GM23338 (cell line): ENCODE results near the gene SIRPA. TPM values are rescaled to one million over a fixed set of nuclear protein-coding genes. Genes with fewer than 3 reads are reported as not detected.

Source experiments
- ATAC-seq: fragments of 200-7000 bp; cut with Tn5 transposase; 3 replicates; pipeline ENCODE4 v1.9.1; 2020
- DNase-seq: peaks from one replicate; pipeline ENCODE4 v3.0.0-alpha.2; 2015; ENCODE audit warnings: low spot score
- H2AFZ ChIP-seq: fragments of 200-600 bp; sonication (generic); 2 replicates; pipeline ENCODE4 v1.8.0; 2016; ENCODE audit warnings: antibody characterized with exemption, mild to moderate bottlenecking, moderate library complexity
- H3F3A ChIP-seq: fragments of 200-600 bp; sonication (generic); replicated peaks from 2 replicates; pipeline ENCODE4 v1.8.0; 2017; ENCODE audit warnings: antibody characterized with exemption, mixed run types, low read depth
- H3K27ac ChIP-seq: fragments of 200-600 bp; sonication (generic); 2 replicates; pipeline ENCODE4 v1.6.1; 2016; ENCODE audit warnings: low read depth
- H3K27me3 ChIP-seq: fragments of 200-600 bp; sonication (generic); 2 replicates; pipeline ENCODE4 v1.8.0; 2016; ENCODE audit warnings: mild to moderate bottlenecking, mixed run types, moderate library complexity; ENCODE audit not compliant: insufficient read depth
- H3K36me3 ChIP-seq: fragments of 200-600 bp; sonication (generic); 2 replicates; pipeline ENCODE4 v1.8.0; 2016; ENCODE audit warnings: mild to moderate bottlenecking; ENCODE audit not compliant: insufficient read depth
- H3K4me1 ChIP-seq: fragments of 200-600 bp; sonication (generic); 2 replicates; pipeline ENCODE4 v1.8.0; 2016; ENCODE audit warnings: mild to moderate bottlenecking, moderate library complexity; ENCODE audit not compliant: insufficient read depth
- H3K4me2 ChIP-seq: fragments of 200-600 bp; sonication (generic); 2 replicates; pipeline ENCODE4 v1.7.1; 2017; ENCODE audit warnings: mixed run types
- H3K4me3 ChIP-seq: fragments of 200-600 bp; sonication (generic); 2 replicates; pipeline ENCODE4 v1.6.1; 2016; ENCODE audit warnings: mixed run types
- H3K79me2 ChIP-seq: fragments of 200-600 bp; sonication (generic); replicated peaks from 2 replicates; pipeline ENCODE4 v1.8.0; 2017; ENCODE audit warnings: mild to moderate bottlenecking; ENCODE audit not compliant: insufficient read depth
- H3K9me2 ChIP-seq: fragments of 200-600 bp; sonication (generic); 2 replicates; pipeline ENCODE4 v1.8.0; 2017; ENCODE audit not compliant: insufficient read depth
- H4K20me1 ChIP-seq: fragments of 200-600 bp; sonication (generic); replicated peaks from 2 replicates; pipeline ENCODE4 v1.8.0; 2017; ENCODE audit warnings: mild to moderate bottlenecking; ENCODE audit not compliant: insufficient read depth
- H3K27ac Mint-ChIP-seq: 2 replicates; pipeline ENCODE4 v1.8.0; 2020; ENCODE audit warnings: inconsistent platforms, mild to moderate bottlenecking, moderate library complexity, mixed read lengths
- H3K27me3 Mint-ChIP-seq: 3 replicates; pipeline ENCODE4 v1.8.0; 2022; ENCODE audit warnings: low read depth, mild to moderate bottlenecking, moderate library complexity, mixed read lengths, inconsistent platforms; ENCODE audit not compliant: insufficient read depth, poor library complexity
- H3K36me3 Mint-ChIP-seq: 3 replicates; pipeline ENCODE4 v1.8.0; 2021; ENCODE audit warnings: low read depth, mild to moderate bottlenecking, inconsistent platforms, moderate library complexity, mixed read lengths
- H3K4me1 Mint-ChIP-seq: 3 replicates; pipeline ENCODE4 v1.8.0; 2020; ENCODE audit warnings: mild to moderate bottlenecking, inconsistent platforms, mixed read lengths
- H3K4me3 Mint-ChIP-seq: 3 replicates; pipeline ENCODE4 v1.8.0; 2021; ENCODE audit warnings: moderate library complexity, mild to moderate bottlenecking, inconsistent platforms, mixed read lengths
- H3K9me3 Mint-ChIP-seq: 3 replicates; pipeline ENCODE4 v1.8.0; 2020; ENCODE audit warnings: moderate library complexity, mild to moderate bottlenecking, inconsistent platforms, mixed read lengths
- CREB1 ChIP-seq: fragments of 250-450 bp; sonication (Bioruptor Pico); IDR thresholded peaks from 2 replicates; pipeline ENCODE4 v1.5.0; 2020; ENCODE audit warnings: low read depth, mild to moderate bottlenecking, moderate library complexity
- CTCF ChIP-seq, 2 experiments: fragments of 200-600 bp in 1 of 2; sonication (generic) in 1 of 2; conservative IDR thresholded peaks; 2 replicates each; pipeline versions ENCODE4 v1.5.1 to v1.6.1; 2016 to 2017; ENCODE audit warnings: antibody characterized with exemption in 2 of 2, low read depth in 2 of 2, mild to moderate bottlenecking in 2 of 2, moderate library complexity in 1 of 2
- EZH2 ChIP-seq: fragments of 200-600 bp; sonication (generic); IDR thresholded peaks from one replicate; pipeline ENCODE4 v1.8.0; 2017; ENCODE audit warnings: antibody characterized with exemption, mild to moderate bottlenecking, low read depth; ENCODE audit not compliant: unreplicated experiment
- EZH2phosphoT487 ChIP-seq: fragments of 200-600 bp; sonication (generic); IDR thresholded peaks from one replicate; pipeline ENCODE4 v1.8.1; 2018; ENCODE audit warnings: antibody characterized with exemption; ENCODE audit not compliant: unreplicated experiment
- JUNB ChIP-seq: IDR thresholded peaks from one replicate; pipeline ENCODE4 v1.6.1; 2016; ENCODE audit warnings: antibody characterized with exemption; ENCODE audit not compliant: unreplicated experiment
- NANOG ChIP-seq: IDR thresholded peaks from 2 replicates; pipeline ENCODE4 v1.6.1; 2016; ENCODE audit warnings: antibody characterized with exemption, borderline replicate concordance
- POLR2AphosphoS5 ChIP-seq: IDR thresholded peaks from 2 replicates; pipeline ENCODE4 v1.6.1; 2016; ENCODE audit warnings: antibody characterized with exemption, low read depth
- STAT1 ChIP-seq: IDR thresholded peaks from one replicate; pipeline ENCODE4 v1.6.1; 2016; ENCODE audit warnings: antibody characterized with exemption; ENCODE audit not compliant: unreplicated experiment
- ZNF114 ChIP-seq: fragments of 250-450 bp; sonication (Bioruptor Pico); IDR thresholded peaks from 2 replicates; pipeline ENCODE4 v1.5.0; 2020; ENCODE audit warnings: mild to moderate bottlenecking, moderate library complexity
- ZNF331 ChIP-seq: fragments of 250-450 bp; sonication (Bioruptor Pico); IDR thresholded peaks from 2 replicates; pipeline ENCODE4 v1.5.0; 2020; ENCODE audit warnings: low read depth, mild to moderate bottlenecking, moderate library complexity
- polyA plus RNA-seq: library from polyadenylated mRNA; unstranded; fragments of >200 nt; fragmentation: Nextera tagmentation; extraction: Ambion mirVana; gene quantifications from 2 replicates; pipeline ENCODE4 v1.2.1, GENCODE V29; 2016
- total RNA-seq: library from RNA; depleted of rRNA; stranded (reverse); fragments of >200 nt; shearing (Covaris generic); gene quantifications from 2 replicates; pipeline ENCODE4 v1.2.3, GENCODE V29; 2014
- TF ChIP-seq, protein P1 (sequence below): IDR thresholded peaks from one replicate; pipeline ENCODE4 v1.6.1; 2018; ENCODE audit warnings: antibody characterized with exemption; ENCODE audit not compliant: unreplicated experiment
- TF ChIP-seq, protein P2 (sequence below): IDR thresholded peaks from 2 replicates; pipeline ENCODE4 v1.6.1; 2016; ENCODE audit warnings: antibody characterized with exemption
- TF ChIP-seq, protein P3 (sequence below): fragments of 250-450 bp; sonication (Bioruptor Pico); IDR thresholded peaks from 2 replicates; pipeline ENCODE4 v1.5.0; 2020; ENCODE audit warnings: mild to moderate bottlenecking, moderate library complexity

The SIRPA gene
- total and polyA plus RNA-seq, 2 experiments from 2014 or later, result 1.2 to 2.9 TPM

- no peak overlapping the region for H3K4me3 Mint-ChIP-seq
- Histone ChIP-seq H3F3A (no peaks in the 10 kb centered on the region), H3K4me1 (peaks cover 20% of the 10 kb centered on the region), H3K27ac (no peak overlapping the region), H3K9me2 (no peaks in the 10 kb centered on the region), H3K4me2 (peak overlapping the region; percentile 77), H2AFZ (no peak overlapping the region), H3K79me2 (no peaks in the 10 kb centered on the region), H3K4me3 (no peak overlapping the region), H3K36me3 (no peaks in the 10 kb centered on the region), H3K27me3 (peaks cover 16% of the 10 kb centered on the region), H4K20me1 (no peaks in the 10 kb centered on the region)
- H3K36me3 Mint-ChIP-seq, result no peaks in the 10 kb centered on the region
- H3K27ac Mint-ChIP-seq, result no peak overlapping the region
- DNase-seq (no peak), ATAC-seq (no peak)
- H3K4me1 Mint-ChIP-seq, result peaks cover 28% of the 10 kb centered on the region
- H3K27me3 Mint-ChIP-seq, result peaks cover 10% of the 10 kb centered on the region
- TF ChIP-seq NANOG (no peak), CREB1 (no peak), POLR2AphosphoS5 (no peak), EZH2phosphoT487 (no peak), EZH2 (no peak), ZNF331 (no peak), JUNB (no peak), ZNF114 (CRISPR knock-in tag) (no peak), STAT1 (no peak), CTCF (conservative IDR thresholded peaks at IDR 0.05; ENCODE audit: low read depth in 2 of 2) (no peak)
- TF ChIP-seq, protein P1, sequence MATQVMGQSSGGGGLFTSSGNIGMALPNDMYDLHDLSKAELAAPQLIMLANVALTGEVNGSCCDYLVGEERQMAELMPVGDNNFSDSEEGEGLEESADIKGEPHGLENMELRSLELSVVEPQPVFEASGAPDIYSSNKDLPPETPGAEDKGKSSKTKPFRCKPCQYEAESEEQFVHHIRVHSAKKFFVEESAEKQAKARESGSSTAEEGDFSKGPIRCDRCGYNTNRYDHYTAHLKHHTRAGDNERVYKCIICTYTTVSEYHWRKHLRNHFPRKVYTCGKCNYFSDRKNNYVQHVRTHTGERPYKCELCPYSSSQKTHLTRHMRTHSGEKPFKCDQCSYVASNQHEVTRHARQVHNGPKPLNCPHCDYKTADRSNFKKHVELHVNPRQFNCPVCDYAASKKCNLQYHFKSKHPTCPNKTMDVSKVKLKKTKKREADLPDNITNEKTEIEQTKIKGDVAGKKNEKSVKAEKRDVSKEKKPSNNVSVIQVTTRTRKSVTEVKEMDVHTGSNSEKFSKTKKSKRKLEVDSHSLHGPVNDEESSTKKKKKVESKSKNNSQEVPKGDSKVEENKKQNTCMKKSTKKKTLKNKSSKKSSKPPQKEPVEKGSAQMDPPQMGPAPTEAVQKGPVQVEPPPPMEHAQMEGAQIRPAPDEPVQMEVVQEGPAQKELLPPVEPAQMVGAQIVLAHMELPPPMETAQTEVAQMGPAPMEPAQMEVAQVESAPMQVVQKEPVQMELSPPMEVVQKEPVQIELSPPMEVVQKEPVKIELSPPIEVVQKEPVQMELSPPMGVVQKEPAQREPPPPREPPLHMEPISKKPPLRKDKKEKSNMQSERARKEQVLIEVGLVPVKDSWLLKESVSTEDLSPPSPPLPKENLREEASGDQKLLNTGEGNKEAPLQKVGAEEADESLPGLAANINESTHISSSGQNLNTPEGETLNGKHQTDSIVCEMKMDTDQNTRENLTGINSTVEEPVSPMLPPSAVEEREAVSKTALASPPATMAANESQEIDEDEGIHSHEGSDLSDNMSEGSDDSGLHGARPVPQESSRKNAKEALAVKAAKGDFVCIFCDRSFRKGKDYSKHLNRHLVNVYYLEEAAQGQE, result no peak
- TF ChIP-seq, protein P2, sequence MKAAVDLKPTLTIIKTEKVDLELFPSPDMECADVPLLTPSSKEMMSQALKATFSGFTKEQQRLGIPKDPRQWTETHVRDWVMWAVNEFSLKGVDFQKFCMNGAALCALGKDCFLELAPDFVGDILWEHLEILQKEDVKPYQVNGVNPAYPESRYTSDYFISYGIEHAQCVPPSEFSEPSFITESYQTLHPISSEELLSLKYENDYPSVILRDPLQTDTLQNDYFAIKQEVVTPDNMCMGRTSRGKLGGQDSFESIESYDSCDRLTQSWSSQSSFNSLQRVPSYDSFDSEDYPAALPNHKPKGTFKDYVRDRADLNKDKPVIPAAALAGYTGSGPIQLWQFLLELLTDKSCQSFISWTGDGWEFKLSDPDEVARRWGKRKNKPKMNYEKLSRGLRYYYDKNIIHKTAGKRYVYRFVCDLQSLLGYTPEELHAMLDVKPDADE, result no peak
- TF ChIP-seq, protein P3, sequence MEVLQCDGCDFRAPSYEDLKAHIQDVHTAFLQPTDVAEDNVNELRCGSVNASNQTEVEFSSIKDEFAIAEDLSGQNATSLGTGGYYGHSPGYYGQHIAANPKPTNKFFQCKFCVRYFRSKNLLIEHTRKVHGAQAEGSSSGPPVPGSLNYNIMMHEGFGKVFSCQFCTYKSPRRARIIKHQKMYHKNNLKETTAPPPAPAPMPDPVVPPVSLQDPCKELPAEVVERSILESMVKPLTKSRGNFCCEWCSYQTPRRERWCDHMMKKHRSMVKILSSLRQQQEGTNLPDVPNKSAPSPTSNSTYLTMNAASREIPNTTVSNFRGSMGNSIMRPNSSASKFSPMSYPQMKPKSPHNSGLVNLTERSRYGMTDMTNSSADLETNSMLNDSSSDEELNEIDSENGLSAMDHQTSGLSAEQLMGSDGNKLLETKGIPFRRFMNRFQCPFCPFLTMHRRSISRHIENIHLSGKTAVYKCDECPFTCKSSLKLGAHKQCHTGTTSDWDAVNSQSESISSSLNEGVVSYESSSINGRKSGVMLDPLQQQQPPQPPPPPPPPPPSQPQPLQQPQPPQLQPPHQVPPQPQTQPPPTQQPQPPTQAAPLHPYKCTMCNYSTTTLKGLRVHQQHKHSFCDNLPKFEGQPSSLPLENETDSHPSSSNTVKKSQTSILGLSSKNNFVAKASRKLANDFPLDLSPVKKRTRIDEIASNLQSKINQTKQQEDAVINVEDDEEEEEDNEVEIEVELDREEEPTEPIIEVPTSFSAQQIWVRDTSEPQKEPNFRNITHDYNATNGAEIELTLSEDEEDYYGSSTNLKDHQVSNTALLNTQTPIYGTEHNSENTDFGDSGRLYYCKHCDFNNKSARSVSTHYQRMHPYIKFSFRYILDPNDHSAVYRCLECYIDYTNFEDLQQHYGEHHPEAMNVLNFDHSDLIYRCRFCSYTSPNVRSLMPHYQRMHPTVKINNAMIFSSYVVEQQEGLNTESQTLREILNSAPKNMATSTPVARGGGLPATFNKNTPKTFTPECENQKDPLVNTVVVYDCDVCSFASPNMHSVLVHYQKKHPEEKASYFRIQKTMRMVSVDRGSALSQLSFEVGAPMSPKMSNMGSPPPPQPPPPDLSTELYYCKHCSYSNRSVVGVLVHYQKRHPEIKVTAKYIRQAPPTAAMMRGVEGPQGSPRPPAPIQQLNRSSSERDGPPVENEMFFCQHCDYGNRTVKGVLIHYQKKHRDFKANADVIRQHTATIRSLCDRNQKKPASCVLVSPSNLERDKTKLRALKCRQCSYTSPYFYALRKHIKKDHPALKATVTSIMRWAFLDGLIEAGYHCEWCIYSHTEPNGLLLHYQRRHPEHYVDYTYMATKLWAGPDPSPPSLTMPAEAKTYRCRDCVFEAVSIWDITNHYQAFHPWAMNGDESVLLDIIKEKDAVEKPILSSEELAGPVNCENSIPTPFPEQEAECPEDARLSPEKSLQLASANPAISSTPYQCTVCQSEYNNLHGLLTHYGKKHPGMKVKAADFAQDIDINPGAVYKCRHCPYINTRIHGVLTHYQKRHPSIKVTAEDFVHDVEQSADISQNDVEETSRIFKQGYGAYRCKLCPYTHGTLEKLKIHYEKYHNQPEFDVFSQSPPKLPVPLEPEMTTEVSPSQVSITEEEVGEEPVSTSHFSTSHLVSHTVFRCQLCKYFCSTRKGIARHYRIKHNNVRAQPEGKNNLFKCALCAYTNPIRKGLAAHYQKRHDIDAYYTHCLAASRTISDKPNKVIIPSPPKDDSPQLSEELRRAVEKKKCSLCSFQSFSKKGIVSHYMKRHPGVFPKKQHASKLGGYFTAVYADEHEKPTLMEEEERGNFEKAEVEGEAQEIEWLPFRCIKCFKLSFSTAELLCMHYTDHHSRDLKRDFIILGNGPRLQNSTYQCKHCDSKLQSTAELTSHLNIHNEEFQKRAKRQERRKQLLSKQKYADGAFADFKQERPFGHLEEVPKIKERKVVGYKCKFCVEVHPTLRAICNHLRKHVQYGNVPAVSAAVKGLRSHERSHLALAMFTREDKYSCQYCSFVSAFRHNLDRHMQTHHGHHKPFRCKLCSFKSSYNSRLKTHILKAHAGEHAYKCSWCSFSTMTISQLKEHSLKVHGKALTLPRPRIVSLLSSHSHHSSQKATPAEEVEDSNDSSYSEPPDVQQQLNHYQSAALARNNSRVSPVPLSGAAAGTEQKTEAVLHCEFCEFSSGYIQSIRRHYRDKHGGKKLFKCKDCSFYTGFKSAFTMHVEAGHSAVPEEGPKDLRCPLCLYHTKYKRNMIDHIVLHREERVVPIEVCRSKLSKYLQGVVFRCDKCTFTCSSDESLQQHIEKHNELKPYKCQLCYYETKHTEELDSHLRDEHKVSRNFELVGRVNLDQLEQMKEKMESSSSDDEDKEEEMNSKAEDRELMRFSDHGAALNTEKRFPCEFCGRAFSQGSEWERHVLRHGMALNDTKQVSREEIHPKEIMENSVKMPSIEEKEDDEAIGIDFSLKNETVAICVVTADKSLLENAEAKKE (CRISPR knock-in tag), result no peak
- no peaks in the 10 kb centered on the region for H3K9me3 Mint-ChIP-seq
These were observed 68.9 kb downstream of the SIRPA start for GRCh38 chr20:1964061-1964460.
